VCaP (cell line): ENCODE results near the gene SFXN2.
"Not testable (repeated sequence)": the region's sequence is repeated elsewhere in the genome, so short reads cannot be mapped to it uniquely, and the experiment has no call there.

ENCODE experiments used
- H3K27ac ChIP-seq: fragments of 450-650 bp; 2 replicates; pipeline ENCODE4 v1.5.1; 2017
- CTCF ChIP-seq: fragments of 450-650 bp; conservative IDR thresholded peaks from 2 replicates; pipeline ENCODE4 v1.5.1; 2017; ENCODE audit warnings: mild to moderate bottlenecking, moderate library complexity

The SFXN2 gene

GRCh38 chr10:102713814-102714620 is 419 bp upstream of the SFXN2 start, which contains the start of gene ARL3:
Gene ARL3 (minus strand): TSS chr10:102714397. CDS start chr10:102714275, 122 bp downstream.
- peak within 1 kb of the TSS; percentile 84 for H3K27ac ChIP-seq
- TF ChIP-seq CTCF, result peak; percentile 55

GRCh38 chr10:102715880-102716279 is 1.4 kb downstream of the SFXN2 start:
- TF ChIP-seq CTCF, result no peak
- H3K27ac ChIP-seq, result peak overlapping the region; percentile 84

- H3K27ac ChIP-seq, result not testable (repeated sequence)
These were observed 2.6 kb downstream of the SFXN2 start for GRCh38 chr10:102716900-102717565.

- no peak overlapping the region for H3K27ac ChIP-seq
- no peak for TF ChIP-seq CTCF
These were observed 3.8 kb downstream of the SFXN2 start for GRCh38 chr10:102718220-102718619.

- H3K27ac ChIP-seq, result no peak overlapping the region
These were observed 5.9 kb downstream of the SFXN2 start for GRCh38 chr10:102720337-102720736.

GRCh38 chr10:102720775-102721301 is 6.4 kb downstream of the SFXN2 start:
- TF ChIP-seq CTCF, result no peak
- no peak overlapping the region for H3K27ac ChIP-seq

More at GRCh38 chr10:102720337-102720736, 5.9 kb downstream of the SFXN2 start:
- no peak for TF ChIP-seq CTCF

GRCh38 chr10:102721954-102722353 is 7.5 kb downstream of the SFXN2 start:
- H3K27ac ChIP-seq, result no peak overlapping the region
- TF ChIP-seq CTCF, result no peak
